ENCODE results near the gene ZNF283. TPM values are rescaled to one million over a fixed set of nuclear protein-coding genes. Genes with fewer than 3 reads are reported as not detected.

Gene ZNF283
- total and polyA plus RNA-seq, 9 of the 15 experiments (the other 6 are each of a cell fraction or from before 2014, with no cell fraction given): 6.0 to 19.5 (median 9.8) TPM

DNA sequence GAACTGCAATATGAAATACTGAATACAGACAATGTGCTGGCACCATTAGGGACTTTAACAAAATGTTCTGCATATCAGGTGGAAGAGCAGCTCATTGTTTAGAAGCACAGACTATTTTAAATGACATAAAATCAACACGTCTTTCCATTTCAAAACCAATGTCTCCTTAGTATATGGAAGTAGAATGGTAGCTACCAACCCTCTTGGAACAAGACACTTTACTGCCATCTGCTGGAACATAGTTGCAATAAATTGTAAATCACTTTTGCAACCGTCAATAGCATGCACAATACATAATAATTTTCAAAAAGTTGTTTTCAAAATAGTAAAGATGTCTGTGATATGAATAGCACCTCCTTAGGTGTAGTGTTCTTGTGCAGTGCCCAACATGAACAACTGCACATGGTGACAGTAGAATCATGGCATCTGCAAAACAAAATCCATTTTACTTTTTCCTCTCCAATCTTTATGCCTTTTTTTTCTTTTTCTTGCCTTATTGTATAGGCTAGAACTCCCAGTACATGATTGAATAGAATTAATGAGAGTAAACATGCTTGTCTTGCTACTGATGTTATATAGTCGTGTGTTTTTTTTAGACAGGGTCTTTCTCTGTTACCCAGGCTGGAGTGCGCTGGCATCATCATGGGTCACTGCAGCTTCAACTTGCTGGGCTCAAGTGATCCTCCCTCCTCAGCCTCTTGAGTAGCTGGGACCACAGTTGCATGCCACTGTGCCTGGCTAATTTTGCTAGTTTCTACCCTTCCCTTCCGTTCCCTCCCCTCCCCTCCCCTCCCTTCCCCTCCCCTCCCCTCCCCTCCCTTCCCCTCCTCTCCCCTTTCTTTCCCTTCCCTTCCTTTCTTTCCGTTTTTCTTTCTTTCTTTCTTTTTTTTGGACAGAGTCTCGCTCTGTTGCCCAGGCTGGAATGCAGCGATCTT is 17.1 kb upstream of the ZNF283 start (continued):
- TF ChIP-seq TFAP4 (CRISPR knock-in tag; IDR thresholded peaks at IDR 0.05; ENCODE audit: borderline replicate concordance) (no peak), EHMT2 (IDR thresholded peaks at IDR 0.05) (peak; percentile 39; the same call in 1 of the 2 replicates)
- TF ChIP-seq, protein P1, sequence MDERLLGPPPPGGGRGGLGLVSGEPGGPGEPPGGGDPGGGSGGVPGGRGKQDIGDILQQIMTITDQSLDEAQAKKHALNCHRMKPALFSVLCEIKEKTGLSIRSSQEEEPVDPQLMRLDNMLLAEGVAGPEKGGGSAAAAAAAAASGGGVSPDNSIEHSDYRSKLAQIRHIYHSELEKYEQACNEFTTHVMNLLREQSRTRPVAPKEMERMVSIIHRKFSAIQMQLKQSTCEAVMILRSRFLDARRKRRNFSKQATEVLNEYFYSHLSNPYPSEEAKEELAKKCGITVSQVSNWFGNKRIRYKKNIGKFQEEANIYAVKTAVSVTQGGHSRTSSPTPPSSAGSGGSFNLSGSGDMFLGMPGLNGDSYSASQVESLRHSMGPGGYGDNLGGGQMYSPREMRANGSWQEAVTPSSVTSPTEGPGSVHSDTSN (CRISPR knock-in tag; IDR thresholded peaks at IDR 0.05; ENCODE audit: low read depth): no peak
- TF ChIP-seq, protein P1 (tag; conservative IDR thresholded peaks at IDR 0.05; ENCODE audit: low read depth): peak; percentile 37; the same call in 1 of the 2 replicates

GRCh38 chr19:43811837-43812236 is 15.3 kb upstream of the ZNF283 start:
- Histone ChIP-seq H4K20me1 (replicated peaks; ENCODE audit: control insufficient read depth, insufficient read depth, low read length) (no peaks in the 10 kb centered on the region), H3K36me3 (ENCODE audit: control insufficient read depth, insufficient read depth, low read length) (no peaks in the 10 kb centered on the region), H3K9ac (ENCODE audit: insufficient read depth in 1 of 2, low read depth in 2 of 2, low read length in 2 of 2) (no peak overlapping the region), H3K79me2 (ENCODE audit: control insufficient read depth, insufficient read depth, low read length) (no peaks in the 10 kb centered on the region), H3K9me1 (ENCODE audit: control insufficient read depth, insufficient read depth, low read length) (no peaks in the 10 kb centered on the region), H3K27me3 (ENCODE audit: control insufficient read depth in 2 of 2, insufficient read depth in 2 of 2, low read length in 2 of 2) (no peaks in the 10 kb centered on the region), H3K27ac (ENCODE audit: extremely low read depth, low read depth, low read length) (no peak overlapping the region), H3K9me3 (replicated peaks; ENCODE audit: control insufficient read depth, insufficient read depth, low read depth, low read length) (no peaks in the 10 kb centered on the region), H3K4me3 (no peak overlapping the region), H3K4me1 (replicated peaks in 1 of 2; ENCODE audit: control insufficient read depth in 2 of 2, insufficient read depth in 2 of 2, low read length in 2 of 2) (no peaks in the 10 kb centered on the region; a peak in 2 of 5 replicates), H2AFZ (ENCODE audit: low read depth, low read length) (no peak overlapping the region), H3K4me2 (ENCODE audit: insufficient read depth, low read length) (no peak overlapping the region)
- BruUV-seq (replicated peaks): no TSS peak
- POLR2A ChIA-PET: no interaction called here
- in situ Hi-C loops (cut with MboI): no loop called here
- WGBS (ENCODE audit: insufficient coverage, low coverage, missing lambda C conversion rate): 0% methylated on average over 1 of the region's 1 CpG
- ATAC-seq (no peak), FAIRE-seq (no peak), DNase-seq (ENCODE audit: extremely low read depth in 1 of 4, low spot score in 3 of 4) (no peak)
- intact Hi-C loops (cut with micrococcal nuclease): no loop called here
- CTCF ChIA-PET (ENCODE audit: low intra/inter-chr PET ratio): no interaction called here
- no peak for TF ChIP-seq DPF2 (IDR thresholded peaks at IDR 0.05)
- no peak for TF ChIP-seq ZNF639 (CRISPR knock-in tag; conservative IDR thresholded peaks at IDR 0.05 in 1 of 2, IDR thresholded peaks at IDR 0.05 in 1 of 2)
- TF ChIP-seq, protein P2, sequence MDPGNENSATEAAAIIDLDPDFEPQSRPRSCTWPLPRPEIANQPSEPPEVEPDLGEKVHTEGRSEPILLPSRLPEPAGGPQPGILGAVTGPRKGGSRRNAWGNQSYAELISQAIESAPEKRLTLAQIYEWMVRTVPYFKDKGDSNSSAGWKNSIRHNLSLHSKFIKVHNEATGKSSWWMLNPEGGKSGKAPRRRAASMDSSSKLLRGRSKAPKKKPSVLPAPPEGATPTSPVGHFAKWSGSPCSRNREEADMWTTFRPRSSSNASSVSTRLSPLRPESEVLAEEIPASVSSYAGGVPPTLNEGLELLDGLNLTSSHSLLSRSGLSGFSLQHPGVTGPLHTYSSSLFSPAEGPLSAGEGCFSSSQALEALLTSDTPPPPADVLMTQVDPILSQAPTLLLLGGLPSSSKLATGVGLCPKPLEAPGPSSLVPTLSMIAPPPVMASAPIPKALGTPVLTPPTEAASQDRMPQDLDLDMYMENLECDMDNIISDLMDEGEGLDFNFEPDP (CRISPR knock-in tag; IDR thresholded peaks at IDR 0.05): no peak
- TF ChIP-seq ZFP36 (IDR thresholded peaks at IDR 0.05; ENCODE audit: low read depth, low read length, partially characterized antibody): no peak
- no peak for TF ChIP-seq TAF1 (IDR thresholded peaks at IDR 0.05; ENCODE audit: control insufficient read depth, extremely low read depth, insufficient read depth, low read length, severe bottlenecking)
- TF ChIP-seq COPS2 (conservative IDR thresholded peaks at IDR 0.05): no peak
- TF ChIP-seq NONO (IDR thresholded peaks at IDR 0.05; ENCODE audit: low read depth in 2 of 2, low read length in 1 of 2): no peak
- no peak for TF ChIP-seq ZNF133 (CRISPR knock-in tag; IDR thresholded peaks at IDR 0.05)

Measured in K562 (cell line).